Hypothalamus (tissue), 51 donors: ENCODE data around the gene CCDC172.
"Not testable (repeated sequence)": the region's sequence is repeated elsewhere in the genome, so short reads cannot be mapped to it uniquely, and the experiment has no call there.

Experiments
- DNase-seq, 51 donors: peaks; one replicate each; lab custom pipeline; 2025; lab: John Stamatoyannopoulos, UW

Gene CCDC172

DNA sequence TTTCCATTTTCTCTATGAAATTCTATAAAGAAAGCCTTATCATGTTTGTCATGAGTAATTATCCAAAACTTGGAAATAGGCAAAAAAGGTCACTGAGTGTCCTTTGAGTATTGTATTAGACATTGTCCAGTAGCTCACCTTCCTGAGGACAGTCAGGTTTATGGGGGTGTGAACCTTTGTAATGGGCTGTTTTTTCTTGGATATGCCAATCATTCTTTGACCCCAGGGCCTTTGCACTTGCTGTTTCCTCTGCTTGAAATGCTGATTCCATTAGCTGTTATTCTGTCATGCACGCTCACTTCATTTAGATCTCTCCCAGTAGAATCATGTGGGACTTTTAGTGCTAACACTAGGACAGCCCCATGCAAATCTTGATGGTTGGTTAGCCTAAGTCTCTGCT lies 4.9 kb downstream of the CCDC172 start:
- no peak for DNase-seq

DNA sequence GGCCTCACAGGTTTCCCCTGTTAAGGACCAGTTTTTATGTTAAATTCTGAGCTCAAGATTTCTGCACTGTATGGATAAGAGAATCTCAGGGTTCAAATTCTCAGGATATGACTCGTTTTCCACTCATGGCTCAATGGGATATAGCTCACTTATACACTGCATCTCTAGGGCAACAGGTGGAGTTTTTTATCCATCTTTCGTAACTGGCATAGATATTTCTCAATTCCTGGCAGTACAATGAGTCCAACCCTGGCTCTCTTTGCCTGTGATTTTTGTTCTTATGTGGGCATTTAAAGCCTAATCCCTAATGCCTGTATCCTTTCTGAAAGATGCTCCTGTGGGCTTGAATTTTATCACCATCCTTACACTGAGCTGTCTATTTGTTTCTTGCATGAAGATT lies 7.6 kb downstream of the CCDC172 start:
- DNase-seq = no peak

GRCh38 chr10:116336866-116337265 lies 12.6 kb downstream of the CCDC172 start:
- DNase-seq = no peak

DNA sequence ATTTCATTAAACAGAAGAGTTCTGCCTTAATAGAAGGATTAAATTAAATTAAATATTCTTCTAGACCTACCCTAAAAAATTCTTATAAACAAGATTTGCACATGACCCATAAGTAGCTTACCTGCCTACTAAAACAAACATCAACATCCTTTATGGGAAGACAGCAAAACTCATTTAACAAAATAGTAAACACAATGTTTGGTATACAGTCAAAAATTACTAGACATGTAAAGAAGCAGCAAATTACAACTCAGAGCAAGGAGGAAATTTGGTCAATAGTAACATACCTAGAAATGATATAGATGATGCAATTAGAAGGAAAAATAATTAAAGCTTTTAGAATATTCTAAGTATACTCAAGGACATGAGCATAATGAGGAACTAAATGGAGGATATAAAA lies 27.9 kb downstream of the CCDC172 start:
- DNase-seq = no peak

DNA sequence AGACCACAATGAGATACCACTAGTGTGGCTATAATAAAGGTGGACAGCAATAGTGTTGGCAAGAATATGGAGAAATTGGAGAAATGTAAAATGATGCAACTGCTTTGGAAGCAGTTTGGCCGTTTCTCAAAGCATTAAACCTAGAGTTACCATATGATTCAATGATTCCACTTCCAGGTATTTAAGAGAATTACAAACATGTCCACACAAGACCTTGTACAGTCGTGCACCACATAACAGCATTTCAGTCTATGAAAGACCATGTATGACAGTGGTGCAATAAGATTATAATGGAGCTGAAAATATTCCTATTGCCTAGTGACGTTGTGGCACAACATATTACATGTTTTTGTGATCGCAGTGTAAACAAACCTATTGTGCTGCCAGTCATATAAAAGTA lies 29.6 kb downstream of the CCDC172 start:
- no peak for DNase-seq

- DNase-seq = no peak
Measured at GRCh38 chr10:116355341-116355740, 31.1 kb downstream of the CCDC172 start.

DNA sequence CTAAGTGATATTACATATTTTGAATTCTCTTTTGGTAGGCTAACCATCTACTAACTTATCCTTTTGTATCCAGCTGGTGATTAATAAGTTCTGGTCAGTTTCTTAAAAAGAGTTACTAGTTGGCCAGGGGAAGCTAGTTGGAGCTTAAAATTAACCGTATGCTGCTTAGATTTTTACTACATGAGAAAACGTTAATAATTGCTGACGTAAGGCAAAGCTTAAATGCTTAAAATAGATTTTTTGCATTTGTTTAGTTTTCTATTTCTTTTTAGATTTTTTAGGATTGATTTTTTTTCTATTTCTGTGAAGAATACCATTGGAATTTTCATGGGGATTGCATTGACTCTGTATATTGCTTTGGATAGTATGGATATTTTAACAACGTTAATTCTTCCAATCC lies 32.6 kb downstream of the CCDC172 start:
- DNase-seq = no peak

DNA sequence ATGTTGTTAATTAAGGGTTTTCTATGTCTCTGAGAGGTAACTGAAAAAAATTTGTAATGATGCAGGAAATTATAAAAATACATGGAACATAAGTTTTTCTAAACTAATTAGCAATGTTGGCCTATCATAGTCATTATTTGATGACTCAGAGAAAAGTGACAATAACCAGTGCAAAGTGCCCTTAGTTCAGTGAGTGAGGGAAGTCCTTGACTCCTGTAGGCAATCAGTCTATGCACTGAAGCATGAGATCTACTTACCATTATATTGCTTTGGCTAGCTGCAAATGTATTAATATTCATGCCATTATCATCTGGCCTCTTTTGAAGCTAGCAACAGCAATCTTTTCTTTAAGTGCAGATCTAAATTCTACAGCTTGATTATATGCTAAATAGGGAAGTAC lies 40.6 kb downstream of the CCDC172 start:
- DNase-seq = no peak

- no peak for DNase-seq
Measured at GRCh38 chr10:116371737-116372136, 47.5 kb downstream of the CCDC172 start.

DNA sequence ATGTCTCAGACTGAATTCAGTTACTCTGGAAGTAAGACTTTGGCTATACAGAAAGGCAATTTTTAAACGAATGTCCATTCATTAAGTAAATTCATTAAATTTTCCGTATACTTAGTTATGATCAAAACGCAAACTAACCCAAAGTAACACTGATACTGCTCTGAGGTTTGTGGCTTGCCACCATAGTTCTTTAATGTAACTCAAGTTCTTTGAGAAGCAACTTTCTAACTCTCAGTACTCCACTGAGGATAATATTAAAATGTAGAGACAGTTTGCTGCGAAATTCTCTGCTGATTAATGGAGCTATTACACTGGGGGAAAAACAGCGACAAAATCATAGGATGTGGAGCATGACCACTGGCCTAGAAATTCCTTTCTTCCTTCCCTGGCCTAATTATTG lies 58.0 kb downstream of the CCDC172 start:
- no peak for DNase-seq

DNA sequence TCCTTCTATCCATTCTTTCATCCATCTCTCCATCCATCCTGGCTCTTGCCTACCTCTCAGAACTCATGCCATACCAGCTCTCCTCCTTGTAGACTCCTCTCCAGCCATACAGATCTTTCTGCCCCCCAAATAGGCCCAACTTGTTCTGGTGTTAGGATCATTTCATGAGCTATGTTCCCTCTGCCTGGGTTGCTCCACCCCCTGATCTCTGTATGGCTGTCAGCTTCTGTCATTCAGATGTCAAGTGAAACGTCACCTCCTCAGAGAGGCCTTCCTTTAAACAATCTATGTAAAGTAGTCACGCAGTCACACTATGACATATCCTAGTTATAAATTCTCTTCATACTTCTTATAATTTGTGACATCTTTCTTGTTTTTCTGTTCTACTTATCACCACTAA lies 61.1 kb downstream of the CCDC172 start:
- DNase-seq = no peak

GRCh38 chr10:116385994-116386809 lies 62.0 kb downstream of the CCDC172 start:
- peak in 1 of 51 donors; percentile 5 for DNase-seq

DNA sequence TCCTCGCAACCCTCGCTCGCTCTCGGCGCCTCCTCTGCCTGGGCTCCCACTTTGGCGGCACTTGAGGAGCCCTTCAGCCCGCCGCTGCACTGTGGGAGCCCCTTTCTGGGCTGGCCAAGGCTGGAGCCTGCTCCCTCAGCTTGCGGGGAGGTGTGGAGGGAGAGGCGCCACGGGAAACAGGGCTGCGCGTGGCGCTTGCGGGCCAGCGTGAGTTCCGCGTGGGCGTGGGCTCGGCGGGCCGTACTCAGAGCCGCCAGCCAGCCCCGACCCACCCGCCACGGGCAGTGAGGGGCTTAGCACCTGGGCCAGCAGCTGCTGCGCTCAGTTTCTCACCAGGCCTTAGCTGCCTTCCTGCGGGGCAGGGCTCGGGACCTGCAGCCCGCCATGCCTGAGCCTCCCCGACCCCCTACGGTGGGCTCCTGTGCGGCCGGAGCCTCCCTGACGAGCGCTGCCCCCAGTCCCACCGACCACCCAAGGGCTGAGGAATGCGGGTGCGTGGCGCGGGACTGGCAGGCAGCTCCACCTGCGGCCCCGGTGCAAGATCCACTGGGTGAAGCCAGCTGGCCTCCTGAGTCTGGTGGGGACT lies 69.1 kb downstream of the CCDC172 start:
- DNase-seq = not testable (repeated sequence)

GRCh38 chr10:116395223-116395985 lies 71.2 kb downstream of the CCDC172 start:
- no peak for DNase-seq

- DNase-seq = no peak
Measured at GRCh38 chr10:116398224-116398623, 74.0 kb downstream of the CCDC172 start.

DNA sequence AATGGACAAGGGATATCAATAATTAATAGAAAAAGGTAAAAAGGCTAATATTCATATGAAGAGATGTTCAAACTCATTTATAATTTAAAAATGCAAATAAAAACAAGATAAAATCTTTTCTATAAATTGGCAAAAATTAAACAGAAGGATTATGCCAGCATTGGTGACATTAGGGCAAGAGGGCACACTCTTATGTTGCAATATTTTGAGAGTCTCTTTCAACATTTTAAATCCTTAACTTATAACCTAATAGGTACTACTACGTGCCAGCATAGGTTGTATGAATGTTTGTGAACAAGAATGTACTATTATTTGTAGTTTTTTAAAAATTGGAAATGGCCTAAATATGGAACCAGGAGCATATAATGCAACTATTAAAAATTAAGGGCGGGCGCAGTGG lies 78.6 kb downstream of the CCDC172 start:
- no peak for DNase-seq

DNA sequence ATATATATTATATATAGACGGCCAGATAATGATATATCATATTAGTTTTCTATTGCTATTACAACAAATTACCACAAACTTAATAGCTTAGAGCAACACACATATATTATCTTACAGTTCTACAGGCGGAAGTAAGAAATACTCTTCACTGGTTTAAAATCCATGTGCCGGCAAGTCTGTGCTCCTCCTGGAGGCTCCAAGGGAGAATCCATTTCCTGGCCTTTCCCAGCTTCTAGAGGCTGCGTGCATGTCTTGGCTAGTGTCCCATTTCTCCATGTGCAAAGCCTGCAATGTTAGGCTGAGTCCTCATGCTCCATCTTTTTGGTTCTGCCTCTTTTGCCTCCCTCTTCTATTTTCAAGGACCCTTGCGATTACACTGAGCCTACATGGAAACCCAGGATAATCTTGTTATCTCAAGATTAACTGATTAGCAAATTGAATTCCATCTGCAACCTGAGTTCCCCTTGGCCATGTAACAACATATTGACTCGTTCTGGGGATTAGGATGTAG lies 79.5 kb downstream of the CCDC172 start:
- no peak for DNase-seq

- DNase-seq = peak in 2 of 51 donors; percentile 1 to 5
Measured at GRCh38 chr10:116408719-116409118, 84.5 kb downstream of the CCDC172 start.

DNA sequence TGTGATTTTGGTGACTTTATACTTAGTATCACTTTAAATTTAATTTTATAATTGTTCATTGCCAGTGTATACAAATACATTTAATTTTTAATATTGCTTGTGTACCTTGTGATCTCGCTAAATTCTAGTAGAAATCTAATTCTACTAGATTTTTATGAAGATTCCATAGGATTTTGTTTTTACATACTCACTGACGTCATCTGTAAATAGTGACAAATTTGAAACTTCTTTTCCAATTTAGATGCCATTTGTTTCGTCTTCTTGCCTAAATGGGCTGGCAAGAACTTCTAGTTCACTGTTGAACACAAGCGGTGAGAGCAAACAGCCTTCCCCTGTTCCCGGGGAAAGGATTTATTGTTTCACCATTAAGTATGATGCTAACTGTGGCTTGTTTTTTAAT lies 86.1 kb downstream of the CCDC172 start:
- DNase-seq = no peak

DNA sequence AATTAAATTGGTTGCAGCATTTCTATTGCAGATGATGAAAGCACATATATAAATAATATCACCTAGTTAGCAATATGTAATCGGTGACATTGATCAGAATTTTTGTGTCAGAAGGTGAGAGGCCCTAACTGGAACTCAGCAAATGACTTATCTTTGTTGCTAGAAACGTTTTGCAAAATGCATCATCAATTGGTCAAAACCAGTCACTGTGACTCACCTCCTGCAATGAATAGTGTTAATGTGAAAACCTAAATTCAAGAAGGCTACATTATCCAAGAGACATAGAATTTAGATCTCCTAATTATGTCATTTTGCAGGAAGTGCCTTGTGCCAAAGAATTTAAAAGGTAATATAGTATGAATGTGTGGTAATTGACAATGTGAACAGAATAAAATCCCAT lies 93.6 kb downstream of the CCDC172 start:
- no peak for DNase-seq

GRCh38 chr10:116418389-116418788 lies 94.1 kb downstream of the CCDC172 start:
- DNase-seq = no peak

DNA sequence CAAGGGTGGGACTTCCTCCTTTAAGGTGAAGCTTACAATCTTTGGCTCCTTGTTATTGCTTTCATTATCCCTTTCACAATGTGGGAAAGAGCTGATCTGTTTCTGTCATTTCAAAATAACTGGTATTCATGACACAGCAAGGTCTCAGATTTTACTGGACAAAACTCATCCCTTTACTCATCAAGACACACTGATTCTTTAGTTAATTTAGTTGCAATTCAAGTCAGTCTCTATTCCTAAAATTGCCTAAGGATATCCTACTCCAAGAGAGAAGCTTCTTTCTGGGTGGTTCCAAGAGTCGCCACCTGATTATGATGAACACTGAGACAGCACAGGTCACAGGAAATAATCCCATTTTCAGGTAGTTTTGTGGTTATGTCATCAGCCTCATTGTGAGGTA lies 97.6 kb downstream of the CCDC172 start:
- no peak for DNase-seq
